Adrenal gland (tissue), 12 donors: ENCODE measurements around the gene PPIL1. TPM values are rescaled to one million over a fixed set of nuclear protein-coding genes. Genes with fewer than 3 reads are reported as not detected.

Source experiments
- DNase-seq, 7 donors: peaks; one replicate each; pipeline ENCODE4 v3.0.0-alpha.2; 2019 to 2020
- H3K27ac ChIP-seq, 5 donors: fragments of 200-600 bp; sonication (generic) in 4 of 5; 1 replicate in 3 of 5; 2 replicates in 2 of 5; pipeline versions ENCODE4 v1.5.1 to v1.8.0; 2016 to 2020; ENCODE audit warnings: mild to moderate bottlenecking in 1 of 5
- H3K27me3 ChIP-seq: fragments of 200-600 bp; 2 replicates; pipeline ENCODE4 v1.8.0; 2021
- H3K36me3 ChIP-seq, 2 donors: fragments of 200-600 bp; replicated peaks in 1 of 2; 1 replicate in 1 of 2; 2 replicates in 1 of 2; pipeline versions ENCODE4 v1.5.1 to v1.8.0; 2018 to 2022
- H3K4me1 ChIP-seq, 2 donors: fragments of 200-600 bp; replicated peaks in 1 of 2; 1 replicate in 1 of 2; 2 replicates in 1 of 2; pipeline versions ENCODE4 v1.5.1 to v1.8.0; 2018 to 2021
- H3K4me3 ChIP-seq, 4 donors: fragments of 200-600 bp; sonication (generic) in 3 of 4; one replicate each; pipeline ENCODE4 v1.5.1; 2016 to 2018
- H3K9me3 ChIP-seq, 3 donors: fragments of 200-600 bp; sonication (generic) in 1 of 3; replicated peaks in 1 of 3; 1 replicate in 2 of 3; 2 replicates in 1 of 3; pipeline versions ENCODE4 v1.5.1 to v1.8.0; 2016 to 2021
- CTCF ChIP-seq, 6 experiments: fragments of 450-650 bp in 4 of 6; fragments of 200-600 bp in 2 of 6; sonication (generic) in 1 of 6; IDR thresholded peaks; 1 replicate in 5 of 6; 2 replicates in 1 of 6; pipeline versions ENCODE4 v1.5.1 to v1.8.0; 2016 to 2021; ENCODE audit warnings: antibody characterized with exemption in 6 of 6, mild to moderate bottlenecking in 2 of 6, moderate library complexity in 1 of 6
- POLR2A ChIP-seq, 2 donors: fragments of 450-650 bp; IDR thresholded peaks; one replicate each; pipeline ENCODE4 v1.6.1; 2017; ENCODE audit warnings: antibody characterized with exemption in 2 of 2, mild to moderate bottlenecking in 2 of 2, moderate library complexity in 1 of 2
- WGBS, 4 donors: extraction: QIAGEN DNeasy Blood & Tissue Kit in 2 of 4; methylation state at CpG; one replicate each; pipeline versions ENCODE4 v1.1.5 to v1.1.7; 2013 to 2017; 5-methylcytosine and 5-hydroxymethylcytosine counted together
- intact Hi-C, 2 donors: fragments of 100-400 bp; cut with DNase I; formaldehyde crosslinking; loops; one replicate each; pipeline versions ENCODE4 v1.14.1 to v1.15.0; 2022 to 2023
- polyA plus RNA-seq, 3 donors: library from polyadenylated mRNA; stranded (reverse); fragments of 200-250 nt in 2 of 3; fragments of 350-450 nt in 1 of 3; fragmentation: Illumina TruSeq in 1 of 3; extraction: RNeasy Lipid Tissue Mini Kit (QIAGEN cat#74804) in 1 of 3; gene quantifications; one replicate each; pipeline ENCODE4 v1.2.3, GENCODE V29; 2013 to 2014
- total RNA-seq, 9 donors: library from RNA; depleted of rRNA in 4 of 9; stranded (reverse); fragments of >200 nt in 4 of 9; fragments of 120-200 nt in 1 of 9; fragmentation: NEBNext Ultra II Directional in 1 of 9; extraction: Animal tissue kit (Norgen Biotek cat#: 25700) in 1 of 9; gene quantifications; one replicate each; pipeline versions ENCODE4 v1.1.0 to v1.2.4, GENCODE V29; 2013 to 2023
- donor health status: healthy with polysubstance abuse.
- donor health status: Bipolar disorder and iron deficiency.
- donor health status: DM: yes; HTN: yes; CAD: no.
- donor health status: DM: no; HTN: no; CAD: no.
- donor health status: DM: no; HTN: no; CAD: no.
- donor health status: DM: yes; HTN: yes; CAD: no.

The PPIL1 gene
- total and polyA plus RNA-seq, 12 donors: 8.2 to 138 (median 49.9) TPM

DNA sequence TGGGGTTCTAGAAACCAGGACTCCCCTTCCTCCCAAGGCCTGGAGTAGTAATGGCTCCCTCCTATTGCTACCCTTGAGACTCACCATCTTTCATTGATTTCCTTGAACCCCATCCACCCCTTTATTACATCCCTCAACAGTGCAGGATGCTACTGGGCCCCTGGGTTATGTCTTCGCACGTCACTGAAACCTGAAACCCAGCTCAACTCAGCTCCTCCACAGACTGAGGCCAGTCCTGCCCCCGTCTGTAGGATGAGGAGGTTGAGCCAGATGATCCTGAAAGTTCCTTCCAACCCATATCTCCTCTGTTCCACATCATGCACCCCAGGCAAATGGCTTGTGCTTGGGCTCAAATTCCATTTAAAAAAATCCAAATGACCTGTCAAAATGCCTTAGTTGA, 56.8 kb downstream of the PPIL1 start:
- no peaks in the 10 kb centered on the region for H3K9me3 ChIP-seq
- no peak overlapping the region for H3K27ac ChIP-seq
- no peaks in the 10 kb centered on the region for H3K36me3 ChIP-seq
- intact Hi-C loops: no loop called here
- no peaks in the 10 kb centered on the region for H3K4me1 ChIP-seq
- no peak for DNase-seq
- no peaks in the 10 kb centered on the region for H3K27me3 ChIP-seq
- TF ChIP-seq CTCF (IDR thresholded peaks at IDR 0.05) (no peak), POLR2A (IDR thresholded peaks at IDR 0.05) (no peak)
- 93 to 100% (median 98%) methylated on average over 3 of the region's 3 CpGs for WGBS, 4 donors
- H3K4me3 ChIP-seq: no peak overlapping the region

GRCh38 chr6:36817176-36817817, 57.3 kb downstream of the PPIL1 start:
- no peaks in the 10 kb centered on the region for H3K9me3 ChIP-seq
- no peak overlapping the region for H3K4me3 ChIP-seq
- WGBS, 4 donors: 77 to 96% (median 90%) methylated on average over 9 of the region's 9 CpGs
- intact Hi-C loops: no loop called here
- H3K27ac ChIP-seq: no peak overlapping the region
- no peak for TF ChIP-seq POLR2A (IDR thresholded peaks at IDR 0.05)
- no peak for TF ChIP-seq CTCF (IDR thresholded peaks at IDR 0.05)
- no peak for DNase-seq
- no peaks in the 10 kb centered on the region for H3K4me1 ChIP-seq
- H3K27me3 ChIP-seq: no peaks in the 10 kb centered on the region
- H3K36me3 ChIP-seq: no peaks in the 10 kb centered on the region

GRCh38 chr6:36815962-36816735, 58.5 kb downstream of the PPIL1 start:
- Histone ChIP-seq H3K27me3 (no peaks in the 10 kb centered on the region), H3K4me1 (no peaks in the 10 kb centered on the region), H3K9me3 (no peaks in the 10 kb centered on the region), H3K36me3 (no peaks in the 10 kb centered on the region), H3K27ac (no peak overlapping the region), H3K4me3 (no peak overlapping the region)
- intact Hi-C loops: no loop called here
- no peak for DNase-seq
- no peak for TF ChIP-seq POLR2A (IDR thresholded peaks at IDR 0.05)
- TF ChIP-seq CTCF (IDR thresholded peaks at IDR 0.05): no peak
- WGBS, 4 donors: 72 to 90% (median 83%) methylated on average over 6 to 7 of the region's 7 CpGs

GRCh38 chr6:36814249-36814648, 60.4 kb downstream of the PPIL1 start:
- TF ChIP-seq POLR2A (IDR thresholded peaks at IDR 0.05) (no peak), CTCF (IDR thresholded peaks at IDR 0.05) (no peak)
- Histone ChIP-seq H3K9me3 (no peaks in the 10 kb centered on the region), H3K4me3 (no peak overlapping the region), H3K36me3 (no peaks in the 10 kb centered on the region), H3K4me1 (no peaks in the 10 kb centered on the region), H3K27me3 (no peaks in the 10 kb centered on the region), H3K27ac (no peak overlapping the region)
- WGBS, 4 donors: 87 to 91% (median 90%) methylated on average over 7 of the region's 7 CpGs
- no peak for DNase-seq
- intact Hi-C loops: no loop called here
